Measurements from ENCODE around the gene SHANK3.

DNA sequence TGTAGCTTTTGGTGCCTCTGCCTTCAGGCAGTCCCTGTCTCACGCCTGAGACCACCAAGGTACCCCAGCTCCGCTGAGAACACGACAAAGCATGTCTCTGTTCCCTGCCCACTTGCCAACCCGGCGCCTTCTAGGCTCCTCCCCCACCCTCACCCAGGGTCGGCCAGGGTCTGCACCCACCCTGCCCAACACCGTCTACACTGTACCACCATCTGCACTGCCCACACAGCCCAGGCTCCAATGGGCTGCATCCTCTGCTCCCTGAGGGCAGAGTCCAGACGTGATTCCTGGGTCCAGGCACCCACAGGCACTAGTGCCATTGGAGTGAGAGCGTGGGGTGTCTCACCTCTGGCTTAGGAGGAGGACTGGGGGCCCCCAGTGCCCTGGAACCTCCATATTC is 42.6 kb downstream of the SHANK3 start:
- no peak for TF ChIP-seq CTCF (IDR thresholded peaks at IDR 0.05)
- no peak for TF ChIP-seq EZH2 (IDR thresholded peaks at IDR 0.05; ENCODE audit: borderline replicate concordance, insufficient read depth, low read depth, low read length, poor library complexity, severe bottlenecking)
